CMK (cell line): ENCODE results near the gene CCDC141.

Source experiments
- DNase-seq: peaks from one replicate; pipeline ENCODE4 v3.0.0-alpha.2; 2010; ENCODE audit warnings: low read depth

CCDC141 gene

DNA sequence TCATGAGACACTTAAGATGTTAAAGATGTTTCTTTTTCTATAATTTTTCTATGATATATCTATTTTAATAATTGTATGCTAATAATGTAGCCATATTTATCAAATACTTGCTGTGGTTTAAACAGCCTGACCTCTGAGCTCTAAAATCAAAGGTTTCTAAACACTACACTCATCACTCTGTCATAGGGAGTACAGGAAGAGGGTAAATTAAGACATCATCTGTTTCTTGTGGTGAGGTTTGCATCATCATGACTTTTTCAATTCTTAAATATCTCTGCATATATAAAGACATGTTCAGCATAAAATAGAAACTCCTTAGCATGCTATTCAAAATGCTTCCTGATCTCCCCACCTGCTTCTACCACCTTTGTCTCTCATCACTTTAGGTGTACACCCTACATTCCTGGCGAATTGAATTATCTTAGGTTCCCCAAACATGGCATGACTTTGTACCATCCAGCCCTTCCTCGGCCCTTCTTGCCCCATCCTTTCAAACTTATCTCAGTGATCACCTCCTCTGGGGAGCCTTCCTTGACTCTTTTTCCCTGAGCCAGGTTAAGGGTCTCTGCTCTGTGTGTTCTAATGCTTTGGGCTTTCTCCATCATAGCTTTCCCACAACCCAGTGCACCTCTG lies 137.4 kb downstream of the CCDC141 start:
- no peak for DNase-seq

DNA sequence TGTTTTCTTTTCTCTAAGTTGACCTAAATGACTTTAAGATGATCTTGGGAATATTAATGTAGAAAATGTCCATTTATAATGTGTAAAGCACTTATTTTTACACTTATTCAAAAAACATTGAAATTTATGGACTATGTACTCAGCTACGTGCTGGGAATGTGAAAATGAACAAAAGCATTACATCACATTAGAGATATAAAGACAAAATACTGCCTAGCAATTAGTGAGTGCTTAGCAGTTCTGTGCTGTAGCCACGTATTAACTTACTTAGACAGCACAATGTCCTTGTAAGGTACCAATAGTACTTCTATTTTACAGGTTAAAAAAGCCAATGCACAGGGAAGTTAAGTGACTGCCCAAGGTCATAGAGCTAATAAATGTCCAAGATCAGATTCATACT lies 138.9 kb downstream of the CCDC141 start:
- no peak for DNase-seq

DNA sequence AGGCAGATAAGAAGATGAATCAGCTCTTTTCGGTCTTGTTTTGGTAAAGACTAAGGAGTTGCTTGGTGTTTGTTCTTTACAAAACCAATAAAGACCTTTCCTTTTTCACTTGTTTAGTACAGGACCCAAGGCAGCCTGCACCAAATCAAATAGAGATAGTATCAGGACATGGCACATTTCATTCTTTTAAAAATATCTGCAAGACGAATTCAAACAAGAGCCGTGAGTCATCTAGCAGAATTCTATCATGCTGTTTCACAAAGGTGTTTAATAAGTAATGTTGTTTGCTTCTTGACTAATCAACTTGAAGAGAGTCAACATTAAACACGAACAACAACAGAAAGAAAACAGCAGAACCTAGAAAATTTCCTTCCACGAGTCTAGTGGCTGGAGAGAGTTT lies 139.9 kb downstream of the CCDC141 start:
- no peak for DNase-seq

DNA sequence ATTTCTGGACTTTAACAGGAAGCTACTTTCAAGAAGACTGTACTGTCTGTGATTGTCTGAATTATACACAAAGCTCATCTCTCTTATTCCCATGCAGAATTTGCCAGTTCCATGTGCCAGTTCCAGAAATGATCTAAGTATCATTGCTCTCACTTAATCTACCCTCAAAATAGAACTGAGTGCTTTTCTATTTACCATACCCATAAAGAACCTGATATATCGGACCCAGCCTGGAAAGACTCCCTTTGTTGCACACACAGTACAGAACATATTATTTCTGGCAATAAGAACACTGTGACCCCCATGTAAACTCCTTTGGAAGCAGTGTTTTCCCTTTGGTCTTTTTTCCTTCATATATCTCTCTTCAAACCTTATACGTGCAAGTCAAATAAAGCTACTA lies 140.4 kb downstream of the CCDC141 start:
- DNase-seq = no peak

DNA sequence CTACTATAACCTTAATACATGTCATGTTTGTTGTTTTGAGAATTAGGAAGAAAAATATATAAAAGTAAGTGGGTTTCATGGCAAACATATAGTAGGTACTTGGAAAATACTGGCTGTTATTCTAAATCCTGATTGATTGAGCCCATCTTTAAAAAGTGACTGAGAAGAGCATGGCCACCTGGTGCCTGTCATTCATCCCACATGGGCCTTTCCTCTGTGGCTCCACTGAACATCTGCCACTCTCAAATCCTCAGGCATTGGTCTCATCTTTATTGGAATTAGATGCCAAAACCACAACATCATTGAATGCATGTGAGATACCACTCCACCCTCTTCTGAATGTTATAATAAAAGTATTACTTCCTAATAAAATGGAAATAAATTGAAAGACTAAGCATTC lies 141.1 kb downstream of the CCDC141 start:
- no peak for DNase-seq

DNA sequence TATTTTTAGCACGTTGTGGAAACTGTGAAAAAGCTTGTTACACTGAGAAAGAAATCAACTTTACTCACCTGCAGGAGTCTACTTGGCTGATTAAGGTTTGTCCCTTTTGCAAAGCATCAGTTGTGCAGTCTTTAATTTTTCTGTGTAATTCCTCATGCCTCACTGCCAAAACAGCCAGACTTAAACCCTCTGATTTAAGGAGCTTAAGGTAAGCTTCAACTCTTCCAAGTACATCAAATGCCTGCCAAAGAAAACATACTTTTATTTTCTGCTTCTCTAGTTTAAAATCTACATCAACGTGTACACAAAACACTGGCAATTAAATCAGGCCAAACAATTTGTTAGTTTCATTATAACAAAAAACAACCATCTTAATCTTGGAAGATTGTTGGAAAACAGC lies 144.7 kb downstream of the CCDC141 start:
- no peak for DNase-seq

DNA sequence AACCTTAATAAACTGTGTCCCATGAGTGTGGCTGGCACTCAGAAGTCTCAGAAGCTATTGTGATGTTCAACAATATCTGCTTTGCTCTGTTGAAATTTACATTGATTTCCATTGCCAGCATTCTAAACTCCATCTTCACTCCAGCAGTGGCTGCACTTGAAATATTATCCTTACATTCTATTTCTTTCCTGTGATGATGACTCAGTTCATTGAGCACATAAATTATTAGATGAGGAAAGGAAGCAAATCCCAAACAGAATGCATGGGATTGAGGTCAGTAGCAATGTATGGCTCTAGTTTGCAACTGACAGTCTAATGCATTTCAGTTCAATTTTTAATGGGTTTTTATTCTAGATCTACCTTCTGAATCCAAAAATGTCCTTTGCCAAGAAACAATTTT lies 150.3 kb downstream of the CCDC141 start:
- DNase-seq = no peak

DNA sequence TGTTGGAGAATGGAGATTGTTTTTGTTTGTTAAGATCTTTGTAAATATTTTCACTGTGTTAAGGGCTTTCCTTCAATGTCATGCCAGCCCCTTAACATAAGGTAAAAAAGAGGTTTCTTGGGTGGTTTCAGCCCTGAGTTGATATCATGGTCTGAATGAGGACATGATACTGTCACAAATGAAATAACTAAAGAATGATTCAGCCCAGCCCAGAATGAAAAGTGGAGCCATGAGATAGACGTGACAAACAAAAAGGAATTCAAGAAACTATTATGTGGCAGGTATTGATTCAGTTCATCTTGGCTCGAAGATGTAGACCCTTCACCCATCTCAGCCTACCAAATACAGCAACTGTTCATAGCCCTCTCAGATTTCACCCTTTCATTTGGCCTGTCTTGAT lies 154.1 kb downstream of the CCDC141 start:
- DNase-seq = no peak

DNA sequence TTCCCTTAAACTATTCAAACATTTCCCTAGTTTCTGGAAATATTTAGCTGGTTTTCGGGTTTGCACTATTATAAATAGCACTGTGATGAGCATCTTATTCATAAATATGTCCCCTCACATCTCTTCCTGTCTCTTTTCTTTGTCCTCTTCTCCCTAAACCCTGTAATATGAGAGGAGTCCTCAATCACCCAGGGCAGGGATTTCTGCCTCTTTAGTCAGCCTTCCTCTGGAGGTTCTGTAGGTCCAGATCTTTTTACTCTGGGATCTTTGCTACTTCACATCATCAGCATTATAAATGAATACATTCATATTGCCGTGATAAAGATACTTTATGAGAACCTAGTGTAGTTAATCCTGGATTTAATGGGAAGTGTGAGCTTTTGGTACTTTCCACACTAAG lies 154.8 kb downstream of the CCDC141 start:
- no peak for DNase-seq

DNA sequence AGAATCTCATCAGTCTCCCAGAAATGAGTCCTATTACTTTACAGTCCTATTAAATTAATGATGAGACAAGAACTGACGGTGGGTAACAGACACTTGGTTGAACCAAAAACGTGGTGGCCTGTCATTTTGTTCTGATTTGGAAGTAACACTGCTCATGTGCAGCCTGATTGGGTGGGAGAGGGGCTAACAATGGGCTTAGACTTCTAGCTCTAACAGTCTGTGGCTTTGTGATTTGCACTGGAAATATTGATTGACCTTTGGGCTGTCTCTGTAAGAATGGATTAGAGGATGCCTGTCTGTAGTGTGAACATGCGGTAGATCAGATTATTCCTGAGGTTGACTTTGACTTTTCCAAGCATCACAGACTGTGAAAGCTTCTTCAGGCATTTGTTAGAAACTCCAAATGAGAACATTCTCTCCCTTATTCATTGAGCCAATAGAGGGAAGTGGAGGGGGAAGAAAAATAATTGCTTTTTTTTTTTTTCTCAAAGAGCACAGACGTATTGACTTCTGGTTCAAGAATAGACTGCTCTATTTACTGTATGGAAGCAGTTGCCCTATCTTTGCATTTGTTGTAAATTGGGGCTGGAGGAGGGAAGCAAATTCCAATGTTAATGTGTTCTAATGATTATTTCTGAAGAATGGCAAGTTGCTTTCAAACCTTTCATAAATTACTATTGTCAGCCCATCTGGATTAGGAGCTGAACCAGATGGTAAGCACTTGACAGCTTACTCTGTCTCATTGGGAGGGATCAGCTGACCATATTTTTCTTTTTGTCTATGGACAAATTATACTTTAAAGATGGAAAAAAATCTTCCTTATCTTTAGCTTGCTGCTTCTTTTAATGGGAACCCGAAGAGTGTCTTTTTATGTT lies 156.9 kb downstream of the CCDC141 start:
- DNase-seq = no peak

DNA sequence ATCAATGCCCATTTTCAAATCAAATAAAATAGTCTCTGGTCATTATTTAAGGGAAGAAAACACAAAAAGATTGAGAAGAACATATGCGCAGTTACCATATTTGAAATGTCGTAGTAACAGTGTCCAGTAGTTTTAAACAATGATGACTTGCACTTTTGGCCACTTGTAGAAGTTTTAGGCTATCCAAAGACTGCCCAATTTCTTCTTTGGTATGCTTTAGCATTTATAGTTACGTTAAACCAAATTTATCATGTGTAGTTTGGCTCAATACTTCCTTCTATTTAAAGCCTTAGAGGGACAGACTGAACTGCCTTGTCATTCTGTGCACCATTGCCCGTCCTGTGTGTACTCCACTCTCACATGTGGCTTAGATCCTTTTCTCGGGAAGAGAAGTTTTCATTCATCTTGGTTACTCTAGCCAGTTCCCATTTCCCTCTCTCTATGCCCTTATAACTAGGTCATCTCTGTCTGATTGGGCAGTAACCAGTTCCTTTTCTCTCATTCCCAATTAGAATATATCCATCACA lies 157.9 kb downstream of the CCDC141 start:
- no peak for DNase-seq

DNA sequence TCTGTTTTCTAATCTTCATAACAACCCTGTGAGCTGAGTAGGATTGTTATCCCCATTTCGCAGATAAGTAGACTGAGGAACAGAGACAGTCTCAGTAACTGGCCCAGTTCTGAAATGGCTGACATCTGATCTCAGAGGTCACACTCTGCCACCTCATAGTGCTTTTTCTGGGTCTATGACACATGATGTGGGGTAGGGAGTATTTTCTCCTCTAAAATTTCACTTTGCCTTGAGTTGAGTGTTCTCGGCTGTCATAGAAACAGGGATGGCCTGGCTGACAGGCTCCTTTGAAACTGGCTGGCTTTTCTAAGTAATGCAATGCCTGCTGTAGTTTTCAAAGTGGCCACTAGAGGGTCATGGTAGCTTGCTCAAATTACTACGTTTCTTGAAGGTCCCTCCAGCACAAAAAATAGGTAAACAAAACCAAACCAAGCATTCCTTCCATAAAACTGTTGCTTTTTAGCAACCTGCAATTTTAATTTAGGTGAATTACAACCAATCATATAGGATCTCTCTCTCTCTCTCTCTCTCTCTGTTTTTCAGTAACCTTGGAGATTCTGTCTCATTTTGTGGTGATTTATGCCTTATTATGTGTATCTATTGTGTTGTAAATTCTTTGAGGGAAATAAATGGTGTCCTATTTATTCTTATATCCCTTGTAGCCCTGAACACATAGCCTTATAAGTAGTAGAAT lies 158.5 kb downstream of the CCDC141 start:
- peak; percentile 27 for DNase-seq

DNA sequence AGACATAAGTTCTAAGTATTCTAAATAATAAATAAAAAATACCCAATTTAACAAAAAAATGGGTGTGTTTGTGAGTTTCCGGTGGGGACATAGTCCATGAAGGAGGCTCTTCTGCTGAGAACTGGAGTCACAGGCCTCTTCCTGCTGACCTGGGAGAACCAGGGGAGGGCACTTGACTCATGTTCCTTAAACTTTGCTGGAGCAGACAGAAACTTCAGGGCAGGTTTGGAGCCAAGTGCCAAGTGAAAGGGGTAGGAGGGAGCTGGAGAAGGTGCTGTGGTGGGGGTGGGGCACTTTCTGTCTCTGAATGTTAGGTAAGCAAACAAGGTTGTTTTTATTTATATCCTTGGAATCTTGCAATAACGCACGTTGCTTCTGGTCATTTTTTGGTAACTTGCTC lies 163.9 kb downstream of the CCDC141 start:
- DNase-seq = no peak

DNA sequence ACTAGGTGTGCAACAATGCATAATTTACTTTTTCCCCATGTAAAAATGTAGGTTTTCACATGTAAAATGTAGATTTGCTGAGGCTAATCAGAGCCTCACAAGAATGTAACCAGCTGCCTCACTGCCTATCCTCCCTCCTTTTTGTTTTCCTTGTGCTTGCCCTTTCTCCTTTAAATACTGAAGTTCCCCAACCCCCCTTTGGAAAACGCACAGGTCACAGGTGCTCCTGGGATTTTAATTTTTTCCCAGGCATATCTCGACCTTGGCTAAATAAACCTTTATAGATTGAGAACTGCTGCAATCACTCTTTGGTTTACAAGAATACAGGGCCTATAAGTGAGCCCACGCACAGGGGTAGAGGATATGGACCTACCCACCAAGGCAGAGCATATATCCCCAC lies 165.5 kb downstream of the CCDC141 start:
- DNase-seq = no peak

DNA sequence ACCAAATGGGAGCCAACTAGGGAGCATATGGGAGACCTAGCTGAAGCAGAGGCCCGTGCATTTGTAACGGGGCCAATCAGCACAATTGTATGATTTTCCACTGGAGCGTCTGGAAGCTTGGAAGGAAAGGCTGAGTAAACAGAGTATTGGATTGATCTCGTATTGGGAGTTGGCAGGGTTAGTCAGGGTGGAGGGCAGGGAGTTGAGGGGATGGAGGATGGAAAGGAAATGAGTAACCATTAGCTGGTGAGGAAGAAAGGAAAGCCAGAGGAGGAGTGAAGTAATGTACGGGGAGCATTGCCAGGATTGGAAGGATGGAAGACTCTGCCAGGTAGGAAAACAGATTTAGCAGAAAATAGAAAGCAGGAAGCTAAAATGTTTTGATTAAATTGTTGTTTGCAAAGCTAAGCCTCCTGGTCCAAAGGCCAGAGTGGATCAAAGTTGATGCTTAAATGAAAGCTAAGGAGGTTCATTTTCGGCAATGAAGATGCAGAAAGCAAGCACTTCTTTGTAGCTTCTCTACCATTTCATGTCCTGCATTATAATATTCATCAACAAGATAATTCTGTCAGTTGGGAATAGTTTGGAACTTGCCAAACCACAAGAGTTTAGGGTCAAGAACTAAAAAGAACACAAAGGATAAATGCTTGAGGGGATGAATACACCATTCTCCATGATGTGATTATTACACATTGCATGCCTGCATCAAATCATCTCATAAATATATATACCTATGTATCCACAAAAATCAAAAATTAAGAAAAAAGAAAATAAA lies 167.1 kb downstream of the CCDC141 start:
- DNase-seq = no peak

DNA sequence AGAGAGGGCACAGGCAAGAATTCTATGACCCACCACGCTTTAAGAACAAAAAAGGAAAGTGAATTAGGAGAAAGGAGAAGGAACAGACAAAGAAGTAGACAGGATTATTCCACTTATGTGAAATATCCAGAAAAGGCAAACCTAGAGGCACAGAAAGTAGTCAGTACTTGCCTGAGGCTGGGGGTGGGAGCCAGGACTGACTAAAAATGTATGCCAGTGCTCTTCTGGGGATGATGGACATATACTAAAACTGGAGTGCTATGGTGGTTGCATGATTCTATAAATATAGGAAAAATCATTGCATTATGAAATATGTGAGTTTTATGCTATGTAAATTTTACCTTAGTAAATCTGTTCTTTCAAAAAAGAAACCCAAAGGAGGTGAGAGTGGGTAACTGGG lies 168.9 kb downstream of the CCDC141 start:
- DNase-seq = no peak

DNA sequence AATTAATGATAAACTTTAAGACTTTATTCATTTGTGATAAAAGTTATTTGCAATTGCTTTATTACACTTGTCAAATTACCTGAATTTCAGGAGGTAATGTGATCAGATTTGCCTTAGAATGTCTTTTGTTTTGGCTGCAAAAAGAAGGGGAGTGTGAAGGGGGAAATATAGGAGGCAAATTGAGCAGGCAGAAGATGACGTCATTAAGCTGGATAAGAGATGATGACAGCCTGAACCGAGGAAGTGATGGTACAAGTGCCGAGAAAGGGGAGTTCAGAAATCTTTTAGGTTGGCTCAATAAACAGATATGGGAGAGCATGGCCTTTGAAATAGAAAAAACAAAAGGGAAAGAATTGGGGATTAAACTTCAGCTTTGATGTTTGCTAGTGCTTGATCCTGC lies 169.7 kb downstream of the CCDC141 start:
- DNase-seq = no peak

DNA sequence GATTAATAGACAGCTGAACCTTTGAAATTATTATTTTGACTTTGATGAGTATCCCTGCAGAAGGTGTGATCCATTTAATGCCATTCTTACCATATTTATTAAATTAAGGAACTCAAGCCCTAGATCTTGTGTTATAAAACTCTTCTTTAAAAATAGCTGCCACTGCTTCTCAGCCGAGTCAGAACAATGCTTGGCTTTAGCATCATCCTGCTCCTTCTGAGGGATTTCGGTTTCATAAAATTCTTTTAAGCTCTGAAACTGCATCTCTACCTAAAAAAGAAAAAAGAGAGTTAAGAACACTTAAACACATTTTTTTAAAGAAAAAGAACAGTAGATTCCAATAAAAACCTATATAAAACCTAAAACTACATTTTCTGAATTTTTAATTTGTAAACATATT lies 172.1 kb downstream of the CCDC141 start:
- DNase-seq = no peak

DNA sequence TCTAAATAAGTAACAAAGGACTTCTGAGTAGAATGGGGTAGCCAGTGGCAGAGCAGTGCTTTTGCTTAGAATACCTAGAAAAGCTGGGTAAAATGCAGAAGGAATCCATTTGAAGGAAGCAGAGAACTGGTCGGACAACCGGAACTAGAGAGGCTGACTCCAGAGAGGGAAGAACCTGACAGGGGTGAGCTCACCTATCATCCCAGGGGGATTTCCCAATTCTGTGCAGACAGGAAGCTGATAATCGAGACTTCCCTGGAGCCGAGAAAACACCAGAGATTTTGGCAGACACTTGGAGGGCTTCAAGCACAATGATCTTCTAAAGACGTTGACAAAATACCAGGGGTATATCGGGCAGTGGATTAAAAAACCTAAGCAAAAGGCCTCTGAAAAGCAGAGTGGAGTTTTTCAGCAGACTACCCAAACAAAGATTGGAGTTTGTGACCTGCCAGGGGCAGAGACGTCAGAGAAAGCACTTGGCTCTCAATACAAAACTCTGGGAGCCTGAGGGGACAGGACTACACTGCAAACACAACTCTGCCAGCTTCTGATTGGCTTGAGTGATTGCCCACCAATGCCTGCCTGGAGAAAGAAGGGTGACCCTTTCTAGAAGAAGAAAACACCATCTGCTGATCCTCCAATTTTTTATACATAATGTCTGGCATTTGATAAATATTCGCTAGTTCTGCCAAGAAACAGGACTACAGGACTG lies 175.3 kb downstream of the CCDC141 start:
- no peak for DNase-seq

DNA sequence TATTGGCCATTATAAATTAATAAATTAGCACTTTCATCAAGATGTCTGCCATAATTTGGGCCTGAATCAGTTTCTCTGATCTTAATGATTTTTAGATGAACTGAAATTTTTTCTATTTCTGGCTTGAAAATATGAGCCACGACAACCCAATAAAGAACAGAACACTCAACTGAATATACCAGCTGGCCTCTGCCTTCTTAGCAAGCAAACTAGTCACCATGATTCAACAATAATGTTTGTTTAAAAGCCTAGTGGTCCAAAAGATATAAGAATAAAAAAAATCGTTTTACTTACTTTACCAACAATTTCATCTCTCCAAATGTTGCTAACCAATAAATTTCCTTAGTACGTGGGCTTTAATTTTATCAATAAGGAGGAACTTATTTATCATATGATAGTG lies 176.0 kb downstream of the CCDC141 start:
- no peak for DNase-seq

DNA sequence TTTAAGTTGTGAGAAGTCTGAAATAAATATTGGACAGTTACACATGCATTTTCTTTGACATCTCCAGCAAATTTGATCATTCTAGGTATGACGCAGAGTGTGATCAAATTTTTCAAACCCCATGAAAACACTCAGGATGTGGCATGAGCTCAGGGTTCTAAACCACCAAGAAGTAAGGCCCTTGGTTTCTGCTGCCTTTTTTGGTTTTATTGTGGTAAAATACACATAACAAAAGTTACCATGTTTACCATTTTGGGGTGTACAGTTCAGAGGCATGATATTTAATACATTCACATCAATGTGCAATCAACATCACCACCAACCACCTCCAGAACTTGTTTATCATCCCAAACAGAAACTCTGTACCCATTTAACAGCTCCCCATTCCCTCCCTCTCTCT lies 178.4 kb downstream of the CCDC141 start:
- no peak for DNase-seq

DNA sequence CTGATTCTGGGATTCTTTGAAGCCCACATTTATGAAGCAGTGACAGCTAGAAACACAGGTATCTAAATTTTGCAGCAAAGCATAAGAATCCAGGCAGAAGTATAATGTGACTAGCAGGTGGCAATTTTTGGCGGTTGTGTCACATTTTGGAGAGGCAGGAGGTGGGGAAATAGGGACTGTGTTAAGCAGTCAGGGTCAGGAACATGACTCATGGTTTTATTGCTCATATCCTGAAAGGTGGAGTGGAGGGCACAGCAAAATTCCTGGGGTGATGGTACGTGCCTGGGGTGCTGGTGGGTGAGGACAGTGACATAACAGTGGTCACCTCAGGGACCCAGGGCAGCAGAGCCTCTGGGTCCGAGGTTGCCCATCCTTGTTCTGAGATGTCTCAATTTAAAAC lies 179.2 kb downstream of the CCDC141 start:
- no peak for DNase-seq
